Activated CD4-positive, alpha-beta T cell treated with anti-CD3 and anti-CD28 coated beads, Interleukin-2, Interleukin-4, amounts not matched to agents 100 ng/mL and 50 ng/mL, durations not matched to agents 16 hours and 8 hours (primary cell): ENCODE measurements around the gene LCN9.
"Not testable (repeated sequence)": the region's sequence is repeated elsewhere in the genome, so short reads cannot be mapped to it uniquely, and the experiment has no call there.

Experiments used
- DNase-seq: peaks from one replicate; pipeline ENCODE4 v3.0.0-alpha.2; 2020; ENCODE audit warnings: low spot score

The LCN9 gene

DNA sequence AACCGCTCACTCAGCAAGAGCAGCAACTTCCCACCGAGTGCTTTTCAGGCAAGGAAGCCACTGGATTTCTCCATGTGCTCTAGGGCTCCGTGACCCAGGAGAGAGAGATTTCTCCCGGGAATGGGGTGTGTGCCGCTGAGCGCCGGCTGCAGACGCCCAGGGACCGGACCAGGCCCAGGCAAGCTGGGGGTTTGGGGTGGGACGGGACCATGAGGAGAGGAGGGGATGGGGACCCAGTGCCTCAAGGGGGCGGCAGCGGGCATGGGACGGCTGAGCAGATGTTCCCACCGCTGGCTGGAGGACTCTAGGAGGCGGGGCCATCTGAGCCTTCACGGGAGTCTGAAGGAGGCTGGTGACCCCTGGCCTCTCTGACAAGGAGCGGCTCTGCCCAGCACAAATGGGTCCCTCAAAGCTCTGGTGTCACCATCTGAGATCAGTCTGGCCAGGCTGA lies 8.5 kb downstream of the LCN9 start:
- DNase-seq, result no peak

GRCh38 chr9:135672786-135673185 lies 9.7 kb downstream of the LCN9 start:
- DNase-seq, result not testable (repeated sequence)

- DNase-seq, result no peak
Observed at GRCh38 chr9:135673941-135674340, 10.8 kb downstream of the LCN9 start.

DNA sequence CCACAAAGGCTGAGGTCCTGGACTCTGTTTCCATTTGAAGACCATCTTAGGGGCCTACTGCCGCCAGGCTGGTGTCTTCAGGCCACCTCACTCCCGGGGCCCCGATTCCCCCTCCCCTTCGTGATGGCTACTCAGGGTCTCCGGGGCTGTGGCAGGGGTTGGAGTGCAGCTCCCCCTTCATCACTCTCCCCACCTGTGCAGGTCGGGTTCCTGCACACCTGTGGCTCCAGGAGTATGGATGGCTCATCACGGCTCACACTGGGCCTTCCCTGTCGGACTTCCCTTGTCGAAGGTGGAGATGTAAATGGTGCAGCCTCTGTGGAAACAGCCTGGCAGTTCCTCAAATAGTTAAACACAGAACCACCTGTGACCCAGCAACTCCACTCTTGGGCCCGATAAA lies 11.9 kb downstream of the LCN9 start:
- no peak for DNase-seq

- no peak for DNase-seq
Observed at GRCh38 chr9:135676891-135677290, 13.8 kb downstream of the LCN9 start.

GRCh38 chr9:135677641-135678168 lies 14.6 kb downstream of the LCN9 start:
- no peak for DNase-seq

- DNase-seq, result no peak
Observed at GRCh38 chr9:135678236-135679017, 15.3 kb downstream of the LCN9 start.

GRCh38 chr9:135680056-135680455 lies 16.9 kb downstream of the LCN9 start:
- no peak for DNase-seq

DNA sequence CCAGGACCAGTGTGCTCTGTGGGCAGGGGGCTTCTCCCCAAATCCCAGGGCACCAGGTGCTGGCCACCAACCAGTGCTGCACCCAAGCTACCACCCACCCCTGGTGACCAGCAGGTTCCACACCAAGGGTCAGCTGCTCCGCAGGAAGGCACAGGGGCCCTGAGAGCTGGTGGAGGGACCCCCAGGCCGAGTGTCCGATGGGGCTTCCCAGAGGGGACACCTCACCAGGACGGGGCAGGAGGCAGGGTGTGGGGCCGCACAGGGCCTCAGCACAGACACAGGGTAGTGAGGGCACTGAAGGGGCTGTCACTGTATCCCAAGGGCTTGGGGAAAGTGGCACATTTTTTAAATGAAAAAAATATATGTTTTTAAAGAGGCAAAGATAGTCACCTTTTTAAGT lies 18.1 kb downstream of the LCN9 start:
- no peak for DNase-seq

GRCh38 chr9:135683401-135684034 lies 20.4 kb downstream of the LCN9 start:
- DNase-seq, result no peak

- no peak for DNase-seq
Observed at GRCh38 chr9:135684691-135685090, 21.6 kb downstream of the LCN9 start.

- DNase-seq, result no peak
Observed at GRCh38 chr9:135687216-135687615, 24.1 kb downstream of the LCN9 start.

DNA sequence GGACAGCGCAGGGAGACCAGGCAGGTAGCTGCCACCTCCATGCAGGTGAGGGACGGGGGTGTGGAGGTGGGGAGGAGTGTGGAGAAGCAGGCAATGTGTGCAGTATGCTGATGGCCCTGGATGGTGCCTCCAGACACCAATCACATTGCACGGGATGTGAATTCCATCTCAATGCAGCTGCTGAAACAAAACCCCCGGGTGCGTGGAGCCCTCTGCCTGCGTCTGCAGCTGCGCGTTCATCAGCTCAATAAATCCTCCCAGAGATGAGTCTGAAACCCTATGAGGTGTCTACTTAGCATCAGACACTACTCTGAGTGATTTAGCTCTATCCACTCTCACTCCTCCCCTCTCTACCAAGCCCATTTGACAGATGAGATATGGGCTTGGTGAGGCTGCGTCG lies 25.9 kb downstream of the LCN9 start:
- no peak for DNase-seq

- no peak for DNase-seq
Observed at GRCh38 chr9:135690836-135691570, 27.9 kb downstream of the LCN9 start.

DNA sequence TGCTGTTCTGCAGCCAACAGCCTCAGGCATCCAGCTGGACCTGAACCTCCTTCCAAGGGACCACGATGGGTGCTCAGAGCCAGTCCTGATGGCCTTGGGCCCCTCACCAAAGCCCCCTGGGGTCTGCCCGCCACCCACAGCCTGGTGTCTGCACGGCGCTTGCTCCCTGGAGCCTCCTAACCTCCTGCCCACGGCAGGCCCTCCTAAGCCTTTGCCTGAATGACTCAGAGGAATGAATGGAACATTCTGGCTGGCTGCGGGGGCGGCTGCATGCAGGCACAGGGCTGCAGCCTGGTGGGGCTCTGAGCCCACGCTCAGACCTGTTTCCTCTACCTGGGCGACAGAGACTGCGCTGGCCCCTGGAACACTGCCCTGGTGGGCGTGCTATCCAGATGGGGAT lies 29.3 kb downstream of the LCN9 start:
- DNase-seq, result no peak

DNA sequence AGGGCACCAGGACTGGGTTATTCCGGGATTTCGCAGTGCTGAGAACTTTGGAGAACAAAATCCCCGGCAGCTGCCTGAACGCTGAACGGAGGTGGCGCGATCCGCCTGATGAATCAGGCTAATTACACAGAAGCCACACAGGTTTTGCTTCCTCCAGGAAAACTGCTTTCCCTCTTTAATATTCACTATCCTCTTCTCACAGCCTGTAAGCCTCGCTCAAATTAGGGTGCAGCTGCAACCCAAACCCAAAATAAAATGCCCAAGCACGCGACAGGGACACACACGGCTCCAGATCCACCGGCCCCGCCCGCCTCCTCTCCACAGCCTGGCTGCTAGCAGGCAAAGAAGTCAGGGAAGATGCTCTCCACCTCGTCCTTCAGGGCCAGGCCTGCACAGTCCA lies 30.2 kb downstream of the LCN9 start:
- no peak for DNase-seq

- no peak for DNase-seq
Observed at GRCh38 chr9:135693771-135694170, 30.7 kb downstream of the LCN9 start.

DNA sequence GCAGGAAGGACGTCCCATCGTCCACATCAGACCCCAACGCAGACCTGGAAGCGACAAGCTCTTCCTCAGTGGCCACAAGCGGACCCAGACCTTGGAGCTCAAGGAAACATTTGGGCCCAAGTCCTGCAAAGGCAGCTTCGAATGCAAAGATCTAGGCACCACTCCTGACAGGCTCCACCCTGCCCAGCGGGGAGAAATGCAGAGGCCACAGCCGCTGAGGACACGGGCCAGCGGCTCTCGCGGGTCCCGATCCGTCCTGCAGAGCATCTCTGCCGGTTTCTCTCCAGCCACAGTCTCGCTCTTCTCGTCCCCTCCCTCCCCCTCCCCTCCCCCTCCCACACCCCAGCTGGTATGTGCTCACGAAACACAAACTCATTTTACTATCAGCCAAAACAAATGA lies 31.3 kb downstream of the LCN9 start:
- DNase-seq, result no peak

GRCh38 chr9:135695036-135695435 lies 31.9 kb downstream of the LCN9 start:
- DNase-seq, result no peak

DNA sequence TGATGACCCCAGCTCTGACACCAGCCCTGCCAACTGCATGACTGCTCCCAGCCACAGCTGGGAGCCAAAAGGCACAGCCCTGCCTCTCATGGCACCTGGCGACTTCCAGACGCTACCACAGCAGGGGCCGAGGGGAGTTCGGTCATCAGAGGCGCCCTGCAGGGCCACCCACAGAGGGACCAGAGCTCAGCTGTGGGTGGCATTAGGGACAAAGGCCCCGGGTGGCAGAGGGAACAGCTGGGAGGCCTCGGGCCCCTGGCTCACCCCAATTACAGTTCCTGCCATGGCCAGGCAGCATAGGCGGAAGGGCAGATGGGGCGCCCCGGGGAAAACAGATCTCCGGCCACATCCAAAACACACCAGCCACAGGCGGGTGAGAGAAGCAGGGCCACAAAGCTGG lies 32.5 kb downstream of the LCN9 start:
- DNase-seq, result no peak

- no peak for DNase-seq
Observed at GRCh38 chr9:135696446-135696845, 33.3 kb downstream of the LCN9 start.

DNA sequence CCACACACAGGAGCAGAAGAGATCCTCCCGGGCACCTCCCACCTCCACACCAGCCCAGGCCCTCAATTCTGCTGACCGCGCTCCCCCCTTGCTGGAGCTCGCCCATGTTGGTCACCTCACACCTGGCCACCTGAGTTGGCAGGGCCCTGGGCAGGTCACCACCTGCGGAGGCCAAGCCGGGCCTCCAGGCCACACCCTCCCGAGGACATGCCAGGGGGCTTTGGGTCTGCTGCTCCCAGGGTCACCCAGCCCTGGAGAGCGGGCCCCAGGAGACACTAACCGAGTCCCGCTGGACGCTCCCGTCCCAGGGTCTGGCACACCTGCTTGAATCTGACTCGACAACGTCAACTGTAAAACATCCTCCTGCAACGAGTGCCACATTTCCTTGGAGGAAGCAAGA lies 34.1 kb downstream of the LCN9 start:
- DNase-seq, result no peak

- DNase-seq, result no peak
Observed at GRCh38 chr9:135698236-135698635, 35.1 kb downstream of the LCN9 start.
